RPMI8226 (cell line): ENCODE results near the gene NEAT1.
"Not testable (repeated sequence)": the region's sequence is repeated elsewhere in the genome, so short reads cannot be mapped to it uniquely, and the experiment has no call there.

Experiments used
- DNase-seq: peaks from one replicate; pipeline ENCODE4 v3.0.0-alpha.2; 2015

Gene NEAT1

DNA sequence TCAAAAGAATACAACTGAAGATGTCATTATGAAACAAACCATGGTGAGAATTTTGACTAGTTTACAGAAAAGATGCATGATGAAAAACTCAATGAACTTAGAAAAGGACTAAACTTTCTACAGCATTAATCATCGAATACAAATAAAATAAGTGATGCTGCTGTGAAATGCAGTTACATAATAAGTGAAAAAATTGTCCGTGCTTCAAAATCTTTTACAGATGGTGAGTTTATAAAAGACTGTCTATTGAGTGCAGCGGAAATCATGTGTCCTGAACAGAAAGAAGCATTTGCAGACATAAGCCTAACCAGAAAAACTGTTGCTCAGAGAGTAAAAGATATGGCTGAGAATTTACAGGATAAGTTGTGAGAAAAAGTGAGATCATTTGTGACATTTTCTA, 33.8 kb downstream of the NEAT1 start:
- DNase-seq = no peak

DNA sequence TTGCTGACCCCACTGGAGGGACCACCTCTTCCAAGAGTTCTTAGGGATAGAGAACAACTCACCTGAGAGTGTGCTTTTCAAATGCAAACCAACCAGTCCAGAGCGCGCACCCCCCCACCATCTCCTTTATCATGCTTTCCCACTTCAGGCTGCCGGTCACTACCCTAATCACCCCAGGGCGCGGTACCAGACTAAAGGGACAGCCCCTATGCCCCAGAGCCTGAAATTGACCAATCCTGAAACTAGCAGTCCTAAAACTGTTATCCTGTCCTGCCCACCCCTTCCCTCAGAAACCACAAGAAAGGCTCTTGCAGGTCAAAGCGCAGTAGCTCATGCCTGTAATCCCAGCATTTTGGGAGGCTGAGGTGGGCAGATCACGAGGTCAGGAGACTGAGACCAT, 37.0 kb downstream of the NEAT1 start:
- DNase-seq = no peak

DNA sequence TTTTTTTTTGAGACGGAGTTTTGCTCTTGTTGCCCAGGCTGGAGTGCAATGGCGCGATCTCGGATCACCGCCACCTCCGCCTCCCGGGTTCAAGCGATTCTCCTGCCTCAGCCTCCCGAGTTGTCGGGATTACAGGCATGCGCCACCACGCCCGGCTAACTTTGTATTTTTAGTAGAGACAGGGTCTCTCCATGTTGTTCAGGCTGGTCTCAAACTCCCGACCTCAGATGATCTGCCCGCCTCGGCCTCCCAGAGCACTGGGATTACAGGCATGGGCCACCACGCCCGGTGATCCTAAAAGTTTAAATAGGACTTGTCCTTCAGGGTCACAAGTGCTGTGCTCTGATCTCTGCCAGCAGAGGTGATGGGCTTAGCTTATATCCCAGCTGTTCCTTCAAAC, 42.9 kb downstream of the NEAT1 start:
- not testable (repeated sequence) for DNase-seq

DNA sequence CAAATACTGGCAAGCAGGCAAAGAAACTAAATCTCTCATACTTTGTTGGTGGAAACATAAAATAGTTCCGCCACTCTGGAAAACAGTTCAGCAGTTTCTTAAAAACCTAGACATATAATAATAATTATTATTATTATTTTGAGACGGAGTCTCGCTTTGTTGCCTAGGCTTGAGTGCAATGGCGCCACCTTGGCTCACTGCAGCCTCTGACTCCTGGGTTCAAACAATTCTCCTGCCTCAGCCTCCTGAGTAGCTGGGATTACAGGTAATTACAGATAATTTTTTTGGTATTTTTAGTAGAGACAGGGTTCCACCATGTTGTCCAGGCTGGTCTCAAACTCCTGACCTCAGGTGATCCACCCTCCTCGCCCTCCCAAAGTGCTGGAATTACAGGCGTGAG, 44.7 kb downstream of the NEAT1 start:
- not testable (repeated sequence) for DNase-seq

DNA sequence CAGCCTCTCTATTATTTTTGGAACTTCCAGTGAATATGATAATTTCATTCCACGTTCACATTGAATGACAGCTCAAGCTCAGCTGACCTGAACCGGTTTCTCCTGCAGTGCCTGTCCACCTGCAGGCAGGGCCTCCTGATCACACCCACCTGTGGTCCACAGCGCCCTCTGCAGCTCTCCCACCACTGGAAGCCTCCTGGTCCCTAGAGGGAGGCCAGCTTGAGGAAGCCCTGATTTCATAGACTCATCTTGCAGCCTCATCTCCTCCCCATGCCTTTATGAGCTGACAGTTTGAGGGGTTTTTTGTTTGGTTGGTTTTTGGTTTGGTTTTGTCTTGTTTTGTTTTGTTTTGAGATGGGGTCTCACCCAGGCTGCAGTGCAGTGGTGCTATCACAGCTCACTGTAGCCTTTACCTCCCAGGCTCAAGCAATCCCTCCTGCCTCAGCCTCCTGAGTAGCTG, 46.3 kb downstream of the NEAT1 start:
- DNase-seq = peak; percentile 94

DNA sequence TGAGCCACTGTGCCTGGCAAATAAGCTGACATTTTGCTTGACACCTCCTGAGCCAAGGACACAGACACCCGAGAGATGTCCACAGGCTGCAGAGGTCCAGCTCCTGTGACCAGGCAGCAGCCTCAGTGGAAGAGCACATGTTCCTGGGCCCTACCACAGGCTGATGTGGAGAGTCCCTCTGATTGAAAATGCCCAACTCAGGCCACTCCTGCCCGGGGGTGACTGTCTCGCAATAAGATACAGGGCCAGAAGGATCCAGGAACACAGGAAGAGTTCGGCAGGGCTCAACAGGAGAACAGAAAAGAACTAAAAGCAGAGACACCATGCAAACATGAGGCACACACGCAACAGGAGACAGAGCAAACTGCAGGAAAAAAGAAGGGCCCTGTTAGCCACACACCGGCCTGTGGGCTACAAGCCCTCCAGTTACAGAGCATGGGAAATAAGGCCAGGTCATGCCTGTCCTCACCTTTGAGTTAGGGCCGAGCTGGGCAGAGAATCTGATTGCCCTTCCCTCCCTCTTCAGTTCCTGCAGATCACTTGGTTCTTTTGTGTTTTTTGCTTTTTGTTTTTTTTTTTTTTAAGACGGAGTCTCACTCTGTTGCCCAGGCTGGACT, 47.9 kb downstream of the NEAT1 start:
- no peak for DNase-seq

DNA sequence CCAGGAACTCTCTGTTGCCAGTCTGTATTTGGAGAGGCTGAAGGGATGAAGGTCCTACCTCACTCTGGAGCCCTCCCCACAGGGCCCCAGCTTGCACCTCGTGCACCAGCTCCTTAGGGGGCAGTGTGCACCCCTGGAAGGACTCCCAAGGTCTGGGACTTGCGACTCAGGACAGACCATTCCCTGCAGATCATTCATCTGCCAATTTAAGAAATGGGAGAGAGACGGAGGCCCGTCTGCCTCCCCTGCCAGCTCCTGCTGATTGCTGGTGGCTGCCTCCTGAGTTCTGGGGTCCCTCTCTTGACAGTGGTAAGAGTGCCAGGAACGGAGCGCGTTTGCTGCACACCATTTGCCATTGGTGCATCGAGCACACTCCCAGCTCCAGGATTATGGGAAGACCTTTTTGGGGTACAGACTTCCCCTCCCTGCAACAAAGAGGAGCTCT, 48.9 kb downstream of the NEAT1 start:
- DNase-seq = peak; percentile 71

DNA sequence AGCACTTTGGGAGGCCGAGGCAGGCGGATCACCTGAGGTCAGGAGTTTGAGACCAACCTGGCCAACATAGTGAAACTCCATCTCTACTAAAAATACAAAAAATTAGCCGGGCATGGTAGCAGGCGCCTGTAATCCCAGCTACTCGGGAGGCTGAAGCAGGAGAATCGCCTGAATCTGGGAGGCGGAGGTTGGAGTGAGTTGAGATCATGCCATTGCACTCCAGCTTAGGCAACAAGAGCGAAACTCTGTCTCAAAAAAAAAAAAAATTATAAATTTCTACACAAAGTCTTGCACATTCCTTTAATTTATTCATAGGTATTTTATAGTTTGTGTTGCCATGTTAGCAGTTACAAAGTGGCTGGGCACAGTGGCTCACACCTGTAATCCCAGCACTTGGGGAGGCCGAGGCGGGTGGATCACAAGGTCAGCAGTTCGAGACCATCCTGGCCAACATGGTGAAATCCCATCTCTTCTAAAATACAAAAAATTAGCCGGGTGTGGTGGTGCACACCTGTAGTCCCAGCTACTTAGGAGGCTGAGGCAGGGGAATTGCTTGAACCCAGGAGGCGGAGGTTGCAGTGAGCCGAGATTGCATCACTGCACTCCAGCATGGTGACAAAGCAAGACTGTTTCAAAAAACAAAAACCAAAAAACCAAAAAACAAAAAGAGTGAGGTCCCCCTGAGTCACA, 50.1 kb downstream of the NEAT1 start:
- DNase-seq = not testable (repeated sequence)

DNA sequence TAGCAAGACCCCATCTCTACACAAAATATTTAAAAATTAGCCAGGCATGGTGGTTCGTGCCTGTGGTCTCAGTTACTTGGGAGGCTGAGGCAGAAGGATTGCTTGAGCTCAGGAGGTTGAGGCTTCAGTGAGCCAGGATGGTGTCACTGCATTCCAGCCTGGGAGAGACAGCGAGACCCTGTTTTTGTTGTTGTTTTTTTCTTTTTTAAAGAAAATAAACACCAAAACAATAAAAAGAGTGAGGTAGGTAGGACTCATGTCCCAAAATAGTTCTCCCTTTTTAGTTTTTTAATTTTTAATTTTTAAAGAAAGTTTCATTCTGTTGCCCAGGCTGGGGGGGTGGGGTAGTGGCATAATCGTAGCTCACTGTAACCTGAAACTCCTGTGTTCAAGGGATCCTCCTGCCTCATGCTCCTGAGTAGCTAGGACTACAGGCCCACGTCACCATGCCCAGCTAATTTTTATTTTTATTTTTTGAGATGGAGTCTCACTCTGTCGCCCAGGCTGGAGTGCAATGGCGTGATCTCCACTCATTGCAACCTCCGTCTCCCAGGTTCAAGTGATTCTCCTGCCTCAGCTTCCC, 50.8 kb downstream of the NEAT1 start:
- no peak for DNase-seq

DNA sequence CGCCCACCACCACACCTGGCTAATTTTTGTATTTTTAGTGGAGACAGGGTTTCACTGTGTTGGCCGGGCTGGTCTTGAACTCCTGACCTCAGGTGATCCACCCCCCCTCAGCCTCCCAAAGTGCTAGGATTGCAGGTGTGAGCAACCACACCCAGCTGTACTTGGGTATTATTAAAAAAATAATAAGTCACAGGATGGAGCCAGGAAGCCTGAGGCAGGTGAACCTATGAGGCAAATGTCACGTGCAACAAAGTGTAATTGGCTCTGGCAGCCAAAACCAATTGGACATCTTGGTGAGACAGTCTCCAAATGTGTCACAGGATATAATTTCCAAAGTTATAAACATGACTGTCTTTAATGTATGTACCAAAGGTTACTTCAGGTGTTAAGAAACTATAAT, 52.3 kb downstream of the NEAT1 start:
- peak; percentile 52 for DNase-seq

DNA sequence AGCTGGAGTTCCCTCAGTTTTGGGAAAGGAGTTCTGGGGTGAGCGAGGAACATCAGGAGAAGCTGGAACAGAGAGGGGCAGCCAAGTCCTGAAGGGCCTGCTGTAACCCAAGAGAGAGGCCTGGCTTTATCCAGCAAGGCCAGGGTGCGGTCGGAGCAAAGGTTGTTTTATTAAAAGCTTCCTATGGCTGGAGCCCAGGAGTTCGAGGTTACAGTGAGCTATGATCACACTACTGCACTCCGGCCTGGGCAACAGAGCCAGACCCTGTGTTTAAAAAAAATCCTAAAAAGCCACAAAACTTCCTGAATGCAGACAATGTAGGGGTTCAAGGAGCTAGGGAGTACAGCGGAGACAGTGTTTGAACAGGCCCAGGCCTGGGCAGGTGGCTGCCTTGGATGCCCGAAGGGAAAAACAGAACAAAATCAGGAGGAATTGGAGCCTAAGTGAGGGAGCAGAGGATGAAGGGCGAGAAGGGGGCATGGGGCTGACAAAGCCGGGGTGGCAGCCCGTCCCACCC, 54.1 kb downstream of the NEAT1 start:
- peak; percentile 33 for DNase-seq

DNA sequence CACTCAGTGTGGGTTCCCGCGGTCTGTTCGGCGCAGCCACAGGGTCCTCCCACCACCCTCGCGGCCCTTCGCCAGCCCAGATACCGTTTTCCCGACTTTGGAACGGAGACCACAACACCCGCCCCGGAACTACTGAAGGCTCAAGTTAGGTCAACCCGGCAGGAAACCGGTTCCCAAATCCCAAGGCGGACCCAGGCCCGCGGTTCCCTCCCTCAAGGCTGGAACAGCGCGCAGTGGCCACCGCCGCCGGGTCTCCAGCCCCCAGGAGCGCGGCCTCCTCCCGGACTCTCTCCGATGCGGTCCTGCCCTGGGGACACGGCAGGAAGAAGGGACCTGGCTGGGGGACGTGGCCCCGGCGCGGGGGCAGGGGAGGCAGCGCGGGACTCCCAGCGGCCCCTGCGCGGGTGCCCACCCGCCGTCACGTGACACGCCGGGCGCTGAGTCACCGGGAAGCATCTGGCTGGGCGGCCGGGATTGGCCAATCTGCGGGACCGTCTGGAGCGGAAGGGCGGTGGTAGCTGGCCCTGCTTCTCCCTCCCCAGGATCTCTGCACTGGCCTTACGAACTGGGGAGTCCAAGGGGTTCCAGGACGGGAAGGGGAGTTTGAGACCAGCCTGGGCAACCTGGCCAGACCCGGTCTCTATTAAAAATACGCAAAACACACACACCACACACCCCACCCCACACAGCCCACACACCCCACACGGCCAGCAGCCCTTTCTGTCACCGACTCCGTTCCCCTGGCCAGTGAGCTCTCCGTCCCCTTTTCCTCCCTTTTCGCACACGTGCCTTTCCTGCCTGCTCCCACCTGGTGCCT, 54.8 kb downstream of the NEAT1 start:
- DNase-seq = peak; percentile 98

DNA sequence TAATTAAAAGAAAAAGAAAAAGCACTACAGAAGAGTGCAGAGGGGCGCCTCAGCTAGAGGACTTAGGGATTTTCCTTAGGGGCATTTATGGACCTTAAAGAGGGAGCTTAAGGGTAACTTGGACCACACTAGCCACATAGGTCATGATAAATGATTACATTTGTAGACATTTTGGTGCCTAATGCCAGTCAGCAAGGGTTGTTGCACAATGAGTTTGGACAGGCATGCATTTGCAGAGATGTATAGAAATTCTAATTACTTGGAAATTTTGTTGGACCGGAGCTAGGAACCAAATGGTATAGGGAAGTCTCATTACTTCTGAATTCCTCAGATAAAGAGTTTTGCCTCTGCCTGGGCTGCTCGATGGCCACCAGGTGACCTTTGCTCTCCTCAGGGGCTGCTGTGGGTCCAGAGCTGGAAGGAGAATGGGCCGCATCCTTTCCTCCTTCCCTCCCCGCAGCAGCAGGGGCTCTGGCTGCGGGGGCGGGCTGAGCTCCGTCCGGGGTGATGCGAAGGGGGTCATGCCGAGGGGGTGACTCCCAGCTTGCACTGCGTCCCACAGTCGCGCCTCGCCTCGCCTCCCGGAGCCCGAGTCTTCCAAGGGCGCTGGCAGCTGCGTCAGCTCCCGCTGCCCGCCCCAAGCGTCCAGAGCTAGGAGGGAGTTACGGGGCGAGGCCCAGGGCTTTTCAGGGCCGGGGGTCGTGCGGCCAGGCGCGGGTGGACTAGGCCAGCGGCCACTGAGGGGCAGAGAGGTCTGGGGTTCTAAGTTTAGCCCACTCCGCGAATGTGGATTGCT, 56.0 kb downstream of the NEAT1 start:
- no peak for DNase-seq

DNA sequence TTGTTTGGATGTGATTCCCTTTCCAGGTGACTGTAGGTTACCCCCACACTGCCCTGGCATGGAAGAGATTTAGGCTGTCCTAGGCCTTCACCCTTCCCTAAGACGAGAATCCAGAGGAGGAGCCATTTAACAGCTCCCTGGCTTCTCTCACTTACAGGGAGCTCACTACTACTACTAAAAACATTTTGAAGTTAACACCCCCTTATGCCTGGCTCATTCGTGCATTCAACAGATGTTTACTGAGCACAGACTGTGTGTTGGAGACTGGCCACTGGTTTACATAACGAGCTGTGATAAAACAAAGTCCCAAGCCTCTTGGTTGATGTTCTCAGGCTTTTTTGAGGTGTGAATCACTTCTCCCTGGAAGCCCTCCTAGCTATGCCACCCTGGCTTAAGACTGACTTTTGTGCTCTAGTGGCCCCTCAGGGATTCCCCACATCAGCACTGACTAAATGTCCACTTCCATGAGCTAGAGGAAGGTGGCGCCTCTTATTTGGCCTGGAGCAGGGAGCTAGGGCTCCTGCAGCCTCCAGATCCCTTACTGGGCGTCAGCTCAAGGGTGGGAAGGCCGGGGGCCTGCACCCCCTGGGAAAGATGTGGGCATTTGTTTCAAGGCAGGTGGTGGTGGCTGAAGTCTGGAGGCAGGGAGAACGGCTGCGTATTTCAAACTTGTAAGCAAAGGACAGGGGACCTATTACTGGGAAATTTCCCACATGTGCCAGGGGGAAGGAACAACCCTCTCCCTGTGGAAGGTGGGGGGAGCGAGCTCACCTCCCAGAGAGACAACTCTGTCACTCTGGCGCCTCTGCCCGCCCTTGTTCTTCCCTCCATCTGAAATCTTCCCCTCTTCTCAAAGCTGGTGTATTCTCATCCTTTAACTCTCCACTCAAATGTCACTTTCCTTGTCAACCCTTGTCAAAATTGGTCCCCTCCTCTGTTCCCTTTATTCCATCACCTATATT, 56.9 kb downstream of the NEAT1 start:
- DNase-seq = peak; percentile 18

DNA sequence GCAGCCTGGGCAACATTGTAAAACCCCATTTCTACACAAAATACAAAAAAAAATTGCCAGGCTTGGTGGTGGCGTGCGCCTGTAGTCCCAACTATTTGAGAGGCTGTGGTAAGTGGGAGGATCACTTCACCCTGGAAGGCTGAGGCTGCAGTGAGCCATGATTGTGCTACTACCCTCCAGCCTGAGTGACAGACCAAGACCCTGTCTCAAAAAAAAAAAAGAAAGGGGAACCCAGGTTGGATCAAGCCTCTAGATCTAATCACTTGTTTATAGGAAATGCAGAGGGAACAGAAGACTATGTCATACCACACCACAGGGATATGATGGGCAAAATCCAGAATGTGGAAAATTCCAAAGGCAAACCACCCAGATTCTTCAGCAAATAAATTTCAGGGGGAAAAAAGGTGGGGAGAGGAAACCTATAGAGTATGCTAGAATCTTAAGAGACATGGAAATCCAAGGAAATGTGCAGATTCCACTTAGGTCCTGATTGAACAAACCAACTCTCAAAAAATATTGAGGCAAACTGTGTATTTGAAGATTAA, 59.8 kb downstream of the NEAT1 start:
- no peak for DNase-seq

DNA sequence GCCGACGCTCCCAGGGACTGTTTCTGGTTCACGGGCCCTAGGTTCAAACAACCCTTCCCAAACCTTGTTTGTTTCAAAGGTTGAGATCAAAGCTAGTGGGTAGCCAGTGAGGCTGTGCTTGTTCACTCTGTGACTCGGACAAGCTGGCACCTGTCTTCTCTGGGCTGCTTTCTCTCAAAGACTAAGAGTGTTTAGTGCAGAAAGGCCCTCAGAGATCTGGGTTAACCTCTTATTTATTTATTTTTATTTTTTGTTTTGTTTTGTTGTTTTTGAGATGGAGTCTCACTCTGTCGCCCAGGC, 63.3 kb downstream of the NEAT1 start:
- DNase-seq = no peak

DNA sequence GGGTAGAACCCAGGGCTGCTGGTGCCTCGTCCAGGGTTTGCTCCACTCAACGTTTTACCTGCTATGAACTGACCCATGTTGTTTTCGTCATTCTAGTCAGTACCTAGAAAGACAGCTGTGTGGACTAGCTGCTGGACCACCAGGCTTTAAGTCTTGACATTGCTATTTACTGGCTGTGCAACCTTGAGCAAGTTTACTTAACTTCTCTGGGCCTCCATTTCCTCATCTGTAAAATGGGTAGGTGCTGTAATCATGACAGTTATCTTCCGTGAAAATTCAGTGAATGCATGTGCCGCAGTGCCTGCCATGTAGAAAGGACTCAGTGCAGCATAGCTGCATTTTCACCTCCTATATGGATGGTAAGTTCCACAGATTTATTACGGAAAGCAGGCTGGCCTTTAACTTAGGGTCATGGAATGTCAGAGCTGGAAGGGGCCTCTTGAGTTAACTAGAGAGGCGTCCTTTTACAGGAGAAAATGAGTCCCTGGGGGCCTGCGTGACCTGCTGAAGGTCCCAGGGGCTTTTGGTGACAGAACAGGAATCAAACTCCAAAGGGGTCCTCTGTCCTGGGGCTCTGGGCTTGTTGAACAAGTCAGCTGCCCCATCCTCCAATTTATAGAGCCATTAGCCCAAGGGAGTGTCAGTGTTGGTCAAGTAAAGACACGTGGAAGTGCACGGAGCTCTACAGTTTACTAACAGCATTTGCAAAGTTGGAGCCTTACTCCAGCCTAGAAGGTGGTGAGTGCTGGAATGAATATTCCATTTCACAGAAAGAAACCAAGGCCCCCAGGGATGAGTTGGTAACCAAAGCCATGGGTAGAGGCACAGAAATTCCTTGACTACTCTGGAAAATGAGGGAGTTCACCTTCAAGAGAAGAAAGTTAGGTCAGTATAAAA, 64.2 kb downstream of the NEAT1 start:
- no peak for DNase-seq

DNA sequence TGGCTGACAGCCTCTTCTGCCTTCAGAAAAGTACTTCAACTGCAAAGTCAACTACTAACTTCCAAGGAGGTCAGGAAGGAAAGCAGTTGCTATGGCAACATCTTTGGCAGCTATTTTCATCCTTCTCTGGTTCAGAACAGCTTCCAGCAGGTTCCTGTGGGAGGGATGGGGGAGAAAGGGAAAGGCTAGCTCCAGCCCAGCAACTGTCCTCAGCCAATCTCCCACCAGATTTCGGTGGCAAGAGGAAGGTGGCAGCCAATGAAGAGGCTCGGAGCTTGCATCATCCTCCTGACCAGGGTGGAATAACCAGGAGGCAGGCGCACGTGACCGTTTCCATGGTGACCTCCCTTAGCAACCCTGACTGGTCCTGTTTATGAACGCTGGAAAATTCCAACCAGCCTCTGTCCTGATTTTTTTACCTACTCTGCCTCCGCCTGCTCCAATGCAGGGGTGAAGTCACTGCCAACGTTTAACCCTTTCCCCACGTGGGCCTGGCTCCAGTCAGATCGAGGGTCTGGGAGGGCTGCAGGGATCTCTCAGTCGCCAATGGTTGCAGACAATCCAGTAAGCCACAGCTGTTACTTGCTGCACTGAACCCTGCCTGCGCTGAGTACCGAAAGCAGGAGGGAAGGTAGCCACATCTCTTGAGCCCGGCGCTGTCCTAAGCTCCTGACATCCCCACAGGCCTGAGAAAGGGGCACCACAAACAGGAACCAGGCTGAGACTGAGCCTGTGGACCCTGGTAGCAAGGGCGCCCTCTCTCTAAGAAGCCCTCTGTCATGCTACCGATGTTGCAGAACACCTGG, 65.1 kb downstream of the NEAT1 start:
- DNase-seq = peak; percentile 96
